Choroid plexus epithelial cell (primary cell): ENCODE measurements around the gene LTB4R.

ENCODE experiments used
- DNase-seq: peaks from one replicate; pipeline ENCODE4 v3.0.0-alpha.2; 2010; ENCODE audit warnings: low read depth
- H3K4me3 ChIP-seq: 2 replicates; pipeline ENCODE4 v1.5.1; 2011; ENCODE audit warnings: low read depth, mild to moderate bottlenecking, control low read depth, low read length, moderate library complexity
- CTCF ChIP-seq: conservative IDR thresholded peaks from 2 replicates; pipeline ENCODE4 v1.5.1; 2011; ENCODE audit warnings: low read depth, mild to moderate bottlenecking, control low read depth, inconsistent platforms, low read length, moderate library complexity

LTB4R gene

GRCh38 chr14:24317141-24317928 is 6.0 kb downstream of the LTB4R start:
- TF ChIP-seq CTCF: no peak
- H3K4me3 ChIP-seq: no peak overlapping the region
- DNase-seq: no peak

GRCh38 chr14:24321212-24321975 is 10.1 kb downstream of the LTB4R start:
- no peak for TF ChIP-seq CTCF
- peak; percentile 40 for DNase-seq
- no peak overlapping the region for H3K4me3 ChIP-seq

GRCh38 chr14:24322672-24323071 is 11.4 kb downstream of the LTB4R start:
- H3K4me3 ChIP-seq: no peak overlapping the region
- DNase-seq: no peak
- no peak for TF ChIP-seq CTCF

DNA sequence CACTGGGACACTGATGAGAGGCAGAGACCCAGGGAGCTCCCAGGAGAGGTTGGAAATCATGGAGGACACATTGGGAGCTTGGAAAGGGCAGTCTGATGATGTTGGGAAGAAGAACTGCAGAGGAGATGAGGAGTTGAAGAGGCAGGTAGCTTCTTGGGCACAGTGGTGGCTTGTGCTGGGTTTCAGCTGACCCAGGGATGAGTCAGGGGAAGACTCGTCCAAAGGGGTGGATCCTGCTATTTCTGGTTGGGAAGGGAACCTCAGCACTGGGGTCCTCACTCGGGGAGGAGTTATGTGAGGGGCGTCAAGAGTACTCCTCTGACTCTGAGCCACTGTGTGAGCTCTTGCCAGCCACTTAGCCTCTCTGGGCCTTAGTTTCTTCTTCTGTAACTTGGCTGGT is 12.0 kb downstream of the LTB4R start:
- DNase-seq: no peak
- no peak for TF ChIP-seq CTCF
- H3K4me3 ChIP-seq: no peak overlapping the region

- no peak overlapping the region for H3K4me3 ChIP-seq
- TF ChIP-seq CTCF: no peak
- no peak for DNase-seq
These were observed 12.7 kb downstream of the LTB4R start for GRCh38 chr14:24324024-24324423.

DNA sequence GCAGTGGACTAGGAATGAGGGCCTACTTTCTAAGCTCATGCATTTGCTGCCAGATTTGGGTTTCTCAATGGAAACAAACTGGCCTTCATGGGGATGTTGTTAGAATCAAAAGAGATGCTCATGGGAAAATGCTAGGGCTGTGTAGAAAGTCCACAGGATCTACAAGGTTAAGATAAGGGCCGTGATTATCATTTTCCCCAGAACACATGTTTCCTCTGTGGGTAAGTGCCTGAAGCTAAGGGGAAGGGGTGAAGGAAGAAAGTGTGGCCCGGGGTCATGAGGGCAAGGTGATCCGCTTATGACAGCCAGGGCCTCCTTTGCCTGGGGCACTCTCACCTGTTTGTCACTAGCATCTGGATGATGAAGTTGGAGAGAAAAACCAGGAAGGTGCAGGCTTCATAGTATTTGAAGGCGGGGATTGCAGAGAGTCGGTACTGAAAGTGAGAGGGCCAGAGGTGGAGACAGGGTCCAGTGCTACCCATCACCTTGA is 13.8 kb downstream of the LTB4R start:
- TF ChIP-seq CTCF: no peak
- no peak for DNase-seq
- no peak overlapping the region for H3K4me3 ChIP-seq
